ENCODE data around the gene ZNF189.
A peak's percentile ranks its signal among the peaks of the same experiment; 100 is the strongest.

The ZNF189 gene

DNA sequence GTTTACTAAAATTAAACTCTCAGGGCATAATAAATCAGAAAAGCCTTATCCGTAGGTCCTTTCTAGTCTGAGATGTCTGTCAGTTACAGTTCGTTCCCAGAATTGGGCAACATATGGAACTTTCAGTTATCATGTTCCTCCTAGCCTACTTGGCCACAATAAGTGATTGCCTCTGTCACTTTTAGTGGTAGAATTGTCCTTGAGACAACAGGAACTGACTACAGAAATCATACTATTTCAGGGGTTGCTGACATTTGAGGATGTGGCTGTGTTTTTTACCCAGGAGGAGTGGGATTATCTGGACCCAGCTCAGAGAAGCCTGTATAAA, 956 bp downstream of the ZNF189 start:
- Histone ChIP-seq H3K4me1 (ENCODE audit: control insufficient read depth, insufficient read depth, low read length) (peaks cover 13% of the 10 kb centered on the region; the same call in 1 of the 2 replicates), H3K27me3 (ENCODE audit: control insufficient read depth, insufficient read depth, low read length) (no peaks in the 10 kb centered on the region), H3K27ac (ENCODE audit: low read depth, low read length) (no peak overlapping the region), H3K4me3 (ENCODE audit: low read depth, low read length) (peak overlapping the region; percentile 98), H3K36me3 (ENCODE audit: control insufficient read depth, insufficient read depth, low read length) (peaks cover 68% of the 10 kb centered on the region), H3K9me3 (ENCODE audit: control insufficient read depth, insufficient read depth, low read length) (peaks cover 1% of the 10 kb centered on the region; the same call in 1 of the 2 replicates), H3K9ac (ENCODE audit: low read depth, low read length) (no peak overlapping the region)

- Histone ChIP-seq H3K27me3 (ENCODE audit: control insufficient read depth, insufficient read depth, low read length) (no peaks in the 10 kb centered on the region), H3K9me3 (ENCODE audit: control insufficient read depth, insufficient read depth, low read length) (peaks cover 7% of the 10 kb centered on the region), H3K36me3 (ENCODE audit: control insufficient read depth, insufficient read depth, low read length) (peaks cover 69% of the 10 kb centered on the region), H3K4me3 (ENCODE audit: low read depth, low read length) (no peak overlapping the region), H3K27ac (ENCODE audit: low read depth, low read length) (no peak overlapping the region), H3K9ac (ENCODE audit: low read depth, low read length) (no peak overlapping the region), H3K4me1 (ENCODE audit: control insufficient read depth, insufficient read depth, low read length) (peaks cover 13% of the 10 kb centered on the region; the same call in 1 of the 2 replicates)
Measured at GRCh38 chr9:101400120-101400519, 1.5 kb downstream of the ZNF189 start.

- H3K27me3 ChIP-seq (ENCODE audit: control insufficient read depth, insufficient read depth, low read length): no peaks in the 10 kb centered on the region
- peaks cover 36% of the 10 kb centered on the region for H3K9me3 ChIP-seq (ENCODE audit: control insufficient read depth, insufficient read depth, low read length)
- H3K36me3 ChIP-seq (ENCODE audit: control insufficient read depth, insufficient read depth, low read length): peaks cover 85% of the 10 kb centered on the region
- no peak overlapping the region for H3K9ac ChIP-seq (ENCODE audit: low read depth, low read length)
- H3K4me3 ChIP-seq (ENCODE audit: low read depth, low read length): no peak overlapping the region
- H3K27ac ChIP-seq (ENCODE audit: low read depth, low read length): no peak overlapping the region
- H3K4me1 ChIP-seq (ENCODE audit: control insufficient read depth, insufficient read depth, low read length): peaks cover 9% of the 10 kb centered on the region; the same call in 1 of the 2 replicates
Measured at GRCh38 chr9:101403516-101404285, 5.0 kb downstream of the ZNF189 start.

DNA sequence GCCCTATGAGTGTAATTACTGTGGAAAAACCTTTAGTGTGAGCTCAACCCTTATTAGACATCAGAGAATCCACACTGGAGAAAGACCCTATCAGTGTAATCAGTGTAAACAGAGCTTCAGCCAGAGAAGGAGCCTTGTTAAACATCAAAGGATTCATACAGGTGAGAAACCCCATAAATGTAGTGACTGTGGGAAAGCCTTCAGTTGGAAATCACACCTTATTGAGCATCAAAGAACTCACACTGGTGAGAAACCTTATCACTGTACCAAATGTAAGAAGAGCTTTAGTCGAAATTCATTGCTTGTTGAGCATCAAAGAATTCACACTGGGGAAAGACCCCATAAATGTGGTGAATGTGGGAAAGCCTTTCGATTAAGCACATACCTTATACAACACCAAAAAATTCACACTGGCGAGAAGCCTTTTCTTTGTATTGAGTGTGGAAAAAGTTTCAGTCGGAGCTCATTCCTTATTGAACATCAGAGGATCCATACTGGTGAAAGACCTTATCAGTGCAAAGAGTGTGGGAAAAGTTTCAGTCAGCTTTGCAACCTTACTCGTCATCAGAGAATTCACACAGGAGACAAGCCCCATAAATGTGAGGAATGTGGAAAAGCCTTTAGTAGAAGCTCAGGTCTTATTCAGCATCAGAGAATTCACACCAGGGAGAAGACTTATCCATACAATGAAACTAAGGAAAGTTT, 9.9 kb downstream of the ZNF189 start:
- Histone ChIP-seq H3K4me1 (ENCODE audit: control insufficient read depth, insufficient read depth, low read length) (no peaks in the 10 kb centered on the region), H3K4me3 (ENCODE audit: low read depth, low read length) (no peak overlapping the region; the same call in 1 of the 2 replicates), H3K9me3 (ENCODE audit: control insufficient read depth, insufficient read depth, low read length) (peaks cover 60% of the 10 kb centered on the region), H3K27me3 (ENCODE audit: control insufficient read depth, insufficient read depth, low read length) (no peaks in the 10 kb centered on the region), H3K36me3 (ENCODE audit: control insufficient read depth, insufficient read depth, low read length) (peaks cover 64% of the 10 kb centered on the region), H3K27ac (ENCODE audit: low read depth, low read length) (no peak overlapping the region), H3K9ac (ENCODE audit: low read depth, low read length) (no peak overlapping the region)

GRCh38 chr9:101409079-101409477, 10.4 kb downstream of the ZNF189 start:
- peaks cover 58% of the 10 kb centered on the region for H3K36me3 ChIP-seq (ENCODE audit: control insufficient read depth, insufficient read depth, low read length)
- no peak overlapping the region for H3K27ac ChIP-seq (ENCODE audit: low read depth, low read length)
- peaks cover 60% of the 10 kb centered on the region for H3K9me3 ChIP-seq (ENCODE audit: control insufficient read depth, insufficient read depth, low read length)
- no peak overlapping the region for H3K9ac ChIP-seq (ENCODE audit: low read depth, low read length)
- no peaks in the 10 kb centered on the region for H3K27me3 ChIP-seq (ENCODE audit: control insufficient read depth, insufficient read depth, low read length)
- H3K4me1 ChIP-seq (ENCODE audit: control insufficient read depth, insufficient read depth, low read length): no peaks in the 10 kb centered on the region
- H3K4me3 ChIP-seq (ENCODE audit: low read depth, low read length): no peak overlapping the region

- no peak overlapping the region for H3K9ac ChIP-seq (ENCODE audit: low read depth, low read length)
- H3K27me3 ChIP-seq (ENCODE audit: control insufficient read depth, insufficient read depth, low read length): no peaks in the 10 kb centered on the region
- H3K9me3 ChIP-seq (ENCODE audit: control insufficient read depth, insufficient read depth, low read length): peaks cover 12% of the 10 kb centered on the region
- no peak overlapping the region for H3K27ac ChIP-seq (ENCODE audit: low read depth, low read length)
- H3K4me3 ChIP-seq (ENCODE audit: low read depth, low read length): no peak overlapping the region
- peaks cover 4% of the 10 kb centered on the region; the same call in 1 of the 2 replicates for H3K36me3 ChIP-seq (ENCODE audit: control insufficient read depth, insufficient read depth, low read length)
- H3K4me1 ChIP-seq (ENCODE audit: control insufficient read depth, insufficient read depth, low read length): no peaks in the 10 kb centered on the region
Measured at GRCh38 chr9:101414839-101415238, 16.2 kb downstream of the ZNF189 start.

DNA sequence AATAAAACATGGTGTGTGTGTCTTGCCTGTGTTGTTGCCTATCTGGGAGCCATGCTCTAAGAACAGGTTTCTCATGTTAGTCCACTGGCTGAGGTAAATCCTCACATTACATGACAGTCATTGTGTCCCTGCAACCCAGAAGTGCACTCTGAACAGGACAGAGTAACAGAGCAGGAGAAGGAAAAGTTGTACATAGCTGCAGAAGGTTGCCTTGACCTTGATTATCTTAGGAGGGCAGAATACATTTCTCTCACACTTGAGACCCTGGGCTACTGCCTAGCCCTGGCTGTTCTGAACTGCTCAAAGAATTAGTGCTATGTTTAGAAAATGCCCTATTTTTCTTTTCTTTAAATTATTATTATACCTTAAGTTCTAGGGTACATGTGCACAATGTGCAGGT, 16.9 kb downstream of the ZNF189 start:
- no peak overlapping the region for H3K27ac ChIP-seq (ENCODE audit: low read depth, low read length)
- H3K4me1 ChIP-seq (ENCODE audit: control insufficient read depth, insufficient read depth, low read length): no peaks in the 10 kb centered on the region
- H3K9me3 ChIP-seq (ENCODE audit: control insufficient read depth, insufficient read depth, low read length): peaks cover 5% of the 10 kb centered on the region; the same call in 1 of the 2 replicates
- no peak overlapping the region for H3K9ac ChIP-seq (ENCODE audit: low read depth, low read length)
- no peak overlapping the region for H3K4me3 ChIP-seq (ENCODE audit: low read depth, low read length)
- peaks cover under 1% of the 10 kb centered on the region; the same call in 1 of the 2 replicates for H3K36me3 ChIP-seq (ENCODE audit: control insufficient read depth, insufficient read depth, low read length)
- H3K27me3 ChIP-seq (ENCODE audit: control insufficient read depth, insufficient read depth, low read length): no peaks in the 10 kb centered on the region

DNA sequence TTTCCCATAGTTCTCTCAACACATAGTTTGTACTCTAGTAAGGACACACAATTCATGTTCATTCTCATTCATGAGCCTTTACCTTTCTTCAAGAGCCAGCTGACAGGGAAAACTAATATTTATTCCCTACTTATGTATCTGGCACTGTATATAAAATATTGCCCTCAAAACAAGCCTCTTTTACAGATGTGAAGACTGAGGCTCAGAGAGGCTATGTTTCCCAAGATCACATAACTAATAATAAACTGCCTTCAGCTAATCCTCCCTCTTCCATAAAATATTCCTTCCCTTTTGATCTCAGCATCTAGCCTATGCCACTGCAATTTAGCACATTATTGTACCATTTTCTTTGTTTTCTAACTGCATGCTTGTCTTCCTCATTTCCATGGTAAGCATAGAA, 18.7 kb downstream of the ZNF189 start:
- no peak overlapping the region for H3K4me3 ChIP-seq (ENCODE audit: low read depth, low read length)
- no peaks in the 10 kb centered on the region for H3K27me3 ChIP-seq (ENCODE audit: control insufficient read depth, insufficient read depth, low read length)
- H3K36me3 ChIP-seq (ENCODE audit: control insufficient read depth, insufficient read depth, low read length): no peaks in the 10 kb centered on the region
- H3K4me1 ChIP-seq (ENCODE audit: control insufficient read depth, insufficient read depth, low read length): no peaks in the 10 kb centered on the region
- no peak overlapping the region for H3K9ac ChIP-seq (ENCODE audit: low read depth, low read length)
- H3K9me3 ChIP-seq (ENCODE audit: control insufficient read depth, insufficient read depth, low read length): no peaks in the 10 kb centered on the region
- no peak overlapping the region for H3K27ac ChIP-seq (ENCODE audit: low read depth, low read length)

DNA sequence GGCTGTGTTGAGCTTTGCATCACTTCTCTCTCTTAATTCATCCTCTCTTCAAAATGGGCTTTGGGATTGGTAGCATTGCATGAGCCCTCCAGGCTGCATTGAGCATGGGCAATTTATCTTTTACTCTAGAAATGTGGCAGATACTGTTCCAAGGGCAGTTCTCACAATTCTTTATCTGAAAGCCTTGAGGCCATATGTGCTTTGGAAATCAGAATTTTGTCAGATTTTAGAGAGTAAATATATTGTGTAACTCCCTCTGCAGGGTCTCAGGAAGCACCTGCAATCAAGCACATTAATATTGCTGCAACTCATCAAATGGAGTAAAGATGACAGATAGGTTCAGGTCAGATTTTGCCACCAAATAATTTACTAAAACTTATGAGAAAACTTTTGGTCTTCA, 19.3 kb downstream of the ZNF189 start:
- Histone ChIP-seq H3K27me3 (ENCODE audit: control insufficient read depth, insufficient read depth, low read length) (no peaks in the 10 kb centered on the region), H3K9ac (ENCODE audit: low read depth, low read length) (no peak overlapping the region), H3K4me1 (ENCODE audit: control insufficient read depth, insufficient read depth, low read length) (no peaks in the 10 kb centered on the region), H3K9me3 (ENCODE audit: control insufficient read depth, insufficient read depth, low read length) (no peaks in the 10 kb centered on the region), H3K27ac (ENCODE audit: low read depth, low read length) (no peak overlapping the region), H3K4me3 (ENCODE audit: low read depth, low read length) (no peak overlapping the region), H3K36me3 (ENCODE audit: control insufficient read depth, insufficient read depth, low read length) (no peaks in the 10 kb centered on the region)

DNA sequence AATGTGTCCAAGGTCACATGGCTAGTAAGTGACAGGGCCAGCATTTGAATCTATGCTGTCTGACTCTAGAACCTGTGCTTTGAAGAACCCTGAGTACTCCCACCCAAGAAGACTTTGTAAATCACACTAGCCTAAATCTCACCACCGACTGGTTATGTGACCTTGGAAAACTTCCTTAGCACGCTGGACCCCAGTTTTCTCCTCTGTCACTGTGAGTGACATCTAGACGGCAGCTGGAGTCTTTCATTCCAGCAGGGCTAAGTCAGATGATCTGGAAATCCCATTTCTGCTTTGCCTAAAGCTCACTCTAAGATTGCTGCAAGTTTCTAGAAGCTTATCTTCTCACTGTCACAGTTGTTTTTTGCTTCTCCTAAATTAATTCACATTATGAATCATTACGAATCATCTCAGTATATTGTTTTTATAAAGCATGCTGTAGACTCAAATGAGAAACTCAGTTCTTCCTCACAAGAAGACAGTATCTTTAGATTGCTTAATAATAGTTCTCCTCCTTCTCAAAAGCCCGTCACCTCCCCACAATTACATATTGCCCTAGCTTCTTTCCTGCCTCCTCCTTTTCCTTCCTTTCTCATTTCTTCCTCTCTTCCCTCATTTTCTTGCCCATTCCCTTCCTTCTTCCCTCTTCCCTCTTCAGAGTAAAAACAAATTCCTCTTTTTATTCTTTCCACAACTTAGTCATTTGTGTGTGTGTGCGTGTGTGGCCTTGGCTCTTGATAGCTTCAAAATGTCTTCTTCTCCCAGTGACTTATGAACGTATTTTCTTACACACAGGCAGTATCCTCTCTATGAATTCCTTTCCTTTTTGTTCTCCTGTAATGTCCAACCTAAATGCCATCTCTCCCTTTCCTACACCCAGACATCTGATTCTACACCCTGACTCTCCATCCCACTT, 20.1 kb downstream of the ZNF189 start:
- Histone ChIP-seq H3K9ac (ENCODE audit: low read depth, low read length) (no peak overlapping the region), H3K27ac (ENCODE audit: low read depth, low read length) (no peak overlapping the region), H3K27me3 (ENCODE audit: control insufficient read depth, insufficient read depth, low read length) (no peaks in the 10 kb centered on the region), H3K9me3 (ENCODE audit: control insufficient read depth, insufficient read depth, low read length) (no peaks in the 10 kb centered on the region), H3K4me1 (ENCODE audit: control insufficient read depth, insufficient read depth, low read length) (no peaks in the 10 kb centered on the region), H3K4me3 (ENCODE audit: low read depth, low read length) (no peak overlapping the region), H3K36me3 (ENCODE audit: control insufficient read depth, insufficient read depth, low read length) (no peaks in the 10 kb centered on the region)
